ENCODE measurements around the gene NACC1. TPM values are rescaled to one million over a fixed set of nuclear protein-coding genes. Genes with fewer than 3 reads are reported as not detected.

The NACC1 gene
- total and polyA plus RNA-seq, 3 donors from 2014 or later, result 38.2 to 102 (median 75.9) TPM

- peak overlapping the region; percentile 18 to 65 for H3K27ac ChIP-seq
- TF ChIP-seq CTCF (IDR thresholded peaks at IDR 0.05) (peak in 1 of 3 experiments; percentile 13), POLR2A (IDR thresholded peaks at IDR 0.05) (no peak)
- H3K4me3 ChIP-seq, result peak overlapping the region in 1 of 2 donors; percentile 58
- no peaks in the 10 kb centered on the region for H3K9me3 ChIP-seq
- H3K4me1 ChIP-seq, result peaks cover 32% of the 10 kb centered on the region
- no peaks in the 10 kb centered on the region for H3K36me3 ChIP-seq (ENCODE audit: low read depth, missing control alignments)
- intact Hi-C loops (cut with DNase I; ENCODE audit: low total_unique reads), result no loop called here
- 38 to 53% methylated on average over 29 to 40 of the region's 44 CpGs for WGBS, 2 donors
- no peaks in the 10 kb centered on the region for H3K27me3 ChIP-seq
- DNase-seq, result no peak
Observed at GRCh38 chr19:13095934-13096927, 21.8 kb upstream of the NACC1 start.

- Histone ChIP-seq H3K4me3 (peak overlapping the region in 1 of 2 donors; percentile 58), H3K4me1 (peaks cover 25% of the 10 kb centered on the region), H3K27me3 (no peaks in the 10 kb centered on the region), H3K36me3 (ENCODE audit: low read depth, missing control alignments) (no peaks in the 10 kb centered on the region), H3K27ac (peak overlapping the region; percentile 75 to 86), H3K9me3 (no peaks in the 10 kb centered on the region)
- intact Hi-C loops (cut with DNase I; ENCODE audit: low total_unique reads), result no loop called here
- TF ChIP-seq POLR2A (IDR thresholded peaks at IDR 0.05), result no peak
- TF ChIP-seq CTCF (IDR thresholded peaks at IDR 0.05), result no peak
- WGBS, 2 donors, result 36 to 60% methylated on average over 20 of the region's 20 CpGs
- no peak for DNase-seq
Observed at GRCh38 chr19:13097033-13097462, 21.0 kb upstream of the NACC1 start.

GRCh38 chr19:13097463-13098258 lies 20.4 kb upstream of the NACC1 start:
- no peak for TF ChIP-seq CTCF (IDR thresholded peaks at IDR 0.05)
- no peak for TF ChIP-seq POLR2A (IDR thresholded peaks at IDR 0.05)
- WGBS, 2 donors, result 18 to 21% methylated on average over 39 to 53 of the region's 69 CpGs
- H3K4me1 ChIP-seq, result peaks cover 25% of the 10 kb centered on the region
- peak overlapping the region; percentile 75 to 86 for H3K27ac ChIP-seq
- H3K4me3 ChIP-seq, result peak overlapping the region; percentile 41 to 58
- no peaks in the 10 kb centered on the region for H3K36me3 ChIP-seq (ENCODE audit: low read depth, missing control alignments)
- H3K9me3 ChIP-seq, result no peaks in the 10 kb centered on the region
- intact Hi-C loops (cut with DNase I; ENCODE audit: low total_unique reads), result no loop called here
- no peaks in the 10 kb centered on the region for H3K27me3 ChIP-seq
- DNase-seq, result peak; percentile 64

- Histone ChIP-seq H3K27ac (peak overlapping the region; percentile 75 to 86), H3K27me3 (no peaks in the 10 kb centered on the region), H3K9me3 (no peaks in the 10 kb centered on the region), H3K4me3 (peak overlapping the region; percentile 41 to 58), H3K36me3 (ENCODE audit: low read depth, missing control alignments) (no peaks in the 10 kb centered on the region), H3K4me1 (peaks cover 28% of the 10 kb centered on the region)
- WGBS, 2 donors, result 28 to 39% methylated on average over 36 to 53 of the region's 58 CpGs
- intact Hi-C loops (cut with DNase I; ENCODE audit: low total_unique reads), result no loop called here
- TF ChIP-seq CTCF (IDR thresholded peaks at IDR 0.05) (no peak), POLR2A (IDR thresholded peaks at IDR 0.05) (no peak)
- no peak for DNase-seq
Observed at GRCh38 chr19:13098277-13099072, 19.6 kb upstream of the NACC1 start.

Measured in testis (tissue), 3 donors.